ENCODE results near the gene PDZRN4. TPM values are rescaled to one million over a fixed set of nuclear protein-coding genes. Genes with fewer than 3 reads are reported as not detected.

PDZRN4 gene
- total RNA-seq, 1 donor from 2014 or later = 1.5 TPM

GRCh38 chr12:41621291-41621690, 433.2 kb downstream of the PDZRN4 start:
- peaks cover 3% of the 10 kb centered on the region for H3K27me3 Mint-ChIP-seq (ENCODE audit: unreplicated experiment)
- DNase-seq = no peak
- H3K36me3 Mint-ChIP-seq (ENCODE audit: unreplicated experiment) = peaks cover 4% of the 10 kb centered on the region
- H3K9me3 Mint-ChIP-seq (ENCODE audit: unreplicated experiment) = no peaks in the 10 kb centered on the region
- H3K4me1 Mint-ChIP-seq (ENCODE audit: low read depth, unreplicated experiment) = peaks cover 3% of the 10 kb centered on the region
- TF ChIP-seq CTCF (IDR thresholded peaks at IDR 0.05; ENCODE audit: partially characterized antibody, unreplicated experiment) = no peak
- H3K4me3 Mint-ChIP-seq (ENCODE audit: unreplicated experiment) = no peak overlapping the region
- no peak overlapping the region for H3K27ac Mint-ChIP-seq (ENCODE audit: unreplicated experiment)
